IMR-90 (cell line): Measurements from ENCODE around the gene CACNA2D3. TPM values are rescaled to one million over a fixed set of nuclear protein-coding genes. Genes with fewer than 3 reads are reported as not detected.

Experiments
- ATAC-seq: fragments of 200-7000 bp; cut with Tn5 transposase; 2 replicates; pipeline ENCODE4 v1.9.1; 2020; ENCODE audit warnings: low read depth, mild to moderate bottlenecking, moderate library complexity
- BruUV-seq: library from RNA; stranded (reverse); fragments of 400-500 nt; replicated peaks from 2 replicates; lab custom pipeline; 2021; lab: Mats Ljungman, UMichigan
- CTCF ChIA-PET: fragments of 300-600 bp; formaldehyde crosslinking; extraction: SDS; loops from one replicate; lab custom pipeline; 2021; ENCODE audit warnings: antibody characterized with exemption; lab: Yijun Ruan, JAX
- POLR2A ChIA-PET: fragments of 300-600 bp; sonication (Branson Sonifier 250); formaldehyde crosslinking; loops from one replicate; lab custom pipeline; 2022; ENCODE audit warnings: antibody characterized with exemption; ENCODE audit not compliant: unreplicated experiment; lab: Charles Lee
- DNase-seq: peaks from one replicate; pipeline ENCODE4 v3.0.0; 2013
- H2AFZ ChIP-seq: replicated peaks from 2 replicates; pipeline ENCODE3; 2013; ENCODE audit warnings: low read length, mild to moderate bottlenecking; ENCODE audit not compliant: poor library complexity
- H2AK5ac ChIP-seq: 2 replicates; pipeline ENCODE4 v1.6.1; 2013; ENCODE audit warnings: low read depth, low read length, inconsistent platforms
- H2AK9ac ChIP-seq: replicated peaks from 2 replicates; pipeline ENCODE3; 2013; ENCODE audit warnings: mild to moderate bottlenecking, low read depth, low read length, moderate library complexity; ENCODE audit not compliant: poor library complexity
- H2BK120ac ChIP-seq: 2 replicates; pipeline ENCODE4 v1.6.1; 2013; ENCODE audit warnings: low read depth, low read length, inconsistent platforms
- H2BK15ac ChIP-seq: 3 replicates; pipeline ENCODE4 v1.6.1; 2013; ENCODE audit warnings: low read depth, low read length, inconsistent platforms
- H2BK20ac ChIP-seq: 2 replicates; pipeline ENCODE4 v1.6.1; 2013; ENCODE audit warnings: low read depth, mild to moderate bottlenecking, inconsistent platforms, low read length, moderate library complexity
- H2BK5ac ChIP-seq: 2 replicates; pipeline ENCODE4 v1.6.1; 2013; ENCODE audit warnings: mild to moderate bottlenecking, low read depth, low read length, inconsistent platforms; ENCODE audit not compliant: poor library complexity, severe bottlenecking
- H3K14ac ChIP-seq: replicated peaks from 2 replicates; pipeline ENCODE4 v1.6.1; 2013; ENCODE audit warnings: low read depth, low read length, inconsistent platforms
- H3K18ac ChIP-seq: 2 replicates; pipeline ENCODE4 v1.6.1; 2013; ENCODE audit warnings: low read depth, low read length, control low read depth
- H3K23ac ChIP-seq: 2 replicates; pipeline ENCODE4 v1.6.1; 2013; ENCODE audit warnings: low read depth, low read length, inconsistent platforms
- H3K27ac ChIP-seq: 2 replicates; pipeline ENCODE4 v1.5.1; 2013; ENCODE audit warnings: mild to moderate bottlenecking, control low read depth, low read length; ENCODE audit not compliant: insufficient read depth
- H3K27me3 ChIP-seq: 2 replicates; pipeline ENCODE4 v1.6.1; 2013; ENCODE audit warnings: low read length; ENCODE audit not compliant: control insufficient read depth, insufficient read depth
- H3K36me3 ChIP-seq: 2 replicates; pipeline ENCODE4 v1.6.1; 2013; ENCODE audit warnings: low read length, mixed read lengths; ENCODE audit not compliant: control insufficient read depth, insufficient read depth
- H3K4ac ChIP-seq: 2 replicates; pipeline ENCODE4 v1.6.1; 2013; ENCODE audit warnings: low read depth, low read length, inconsistent platforms
- H3K4me1 ChIP-seq: 2 replicates; pipeline ENCODE4 v1.6.1; 2013; ENCODE audit warnings: low read length, mixed read lengths; ENCODE audit not compliant: control insufficient read depth, insufficient read depth
- H3K4me2 ChIP-seq: 2 replicates; pipeline ENCODE4 v1.6.1; 2013; ENCODE audit warnings: low read depth, mild to moderate bottlenecking, control low read depth, low read length, moderate library complexity
- H3K4me3 ChIP-seq: 2 replicates; pipeline ENCODE4 v1.5.1; 2013; ENCODE audit warnings: low read depth, mild to moderate bottlenecking, control low read depth, low read length, moderate library complexity; ENCODE audit not compliant: insufficient read depth
- H3K56ac ChIP-seq: 2 replicates; pipeline ENCODE4 v1.6.1; 2013; ENCODE audit warnings: low read length, inconsistent platforms; ENCODE audit not compliant: insufficient read depth; ENCODE audit errors: extremely low read depth
- H3K79me1 ChIP-seq, 2 experiments: 2 replicates each; pipeline ENCODE4 v1.6.1; 2013; ENCODE audit warnings: low read length in 2 of 2, inconsistent platforms in 1 of 2, low read depth in 1 of 2
- H3K9ac ChIP-seq: 2 replicates; pipeline ENCODE4 v1.6.1; 2013; ENCODE audit warnings: low read depth, low read length, control low read depth
- H3K9me1 ChIP-seq: 2 replicates; pipeline ENCODE4 v1.6.1; 2013; ENCODE audit warnings: low read length, inconsistent platforms; ENCODE audit not compliant: insufficient read depth
- H3K9me3 ChIP-seq: 2 replicates; pipeline ENCODE4 v1.6.1; 2013; ENCODE audit warnings: low read length; ENCODE audit not compliant: control insufficient read depth, insufficient read depth
- H4K20me1 ChIP-seq: 2 replicates; pipeline ENCODE4 v1.6.1; 2013; ENCODE audit warnings: low read length, inconsistent platforms; ENCODE audit not compliant: insufficient read depth
- H4K5ac ChIP-seq: 2 replicates; pipeline ENCODE4 v1.6.1; 2013; ENCODE audit warnings: mild to moderate bottlenecking, low read depth, low read length, control low read depth
- H4K8ac ChIP-seq, 2 experiments: 2 replicates each; pipeline ENCODE4 v1.6.1; 2013; ENCODE audit warnings: low read depth in 2 of 2, low read length in 2 of 2, control low read depth in 1 of 2, inconsistent platforms in 1 of 2
- H4K91ac ChIP-seq: 2 replicates; pipeline ENCODE4 v1.6.1; 2013; ENCODE audit warnings: low read depth, low read length, inconsistent platforms; ENCODE audit not compliant: insufficient read depth
- BHLHE40 ChIP-seq: fragments of 150-350 bp; IDR thresholded peaks from 2 replicates; pipeline ENCODE4 v1.6.1; 2016; ENCODE audit warnings: mild to moderate bottlenecking, low read depth, low read length
- MAZ ChIP-seq: IDR thresholded peaks from 2 replicates; pipeline ENCODE4 v1.6.1; 2012; ENCODE audit warnings: low read depth, mild to moderate bottlenecking, low read length, improper control_type of control experiment, moderate library complexity, borderline replicate concordance
- NFE2L2 ChIP-seq: fragments of 150-350 bp; IDR thresholded peaks from 2 replicates; pipeline ENCODE4 v1.6.1; 2016; ENCODE audit warnings: low read depth, mild to moderate bottlenecking, low read length
- RAD21 ChIP-seq: IDR thresholded peaks from 2 replicates; pipeline ENCODE4 v1.6.1; 2012; ENCODE audit warnings: low read length, improper control_type of control experiment
- SMC3 ChIP-seq: fragments of 150-350 bp; IDR thresholded peaks from 2 replicates; pipeline ENCODE4 v1.6.1; 2016; ENCODE audit warnings: low read depth, mild to moderate bottlenecking, antibody characterized with exemption, low read length, moderate library complexity
- WGBS, 2 experiments: methylation state at CpG; one replicate each; pipeline versions ENCODE4 v1.1.5 to v1.1.7; 2013; ENCODE audit warnings: missing lambda C conversion rate in 2 of 2; ENCODE audit not compliant: insufficient read length in 1 of 2; ENCODE audit errors: extremely low coverage in 2 of 2; 5-methylcytosine and 5-hydroxymethylcytosine counted together
- dilution Hi-C: fragments of 300-500 bp; cut with HindIII; formaldehyde crosslinking; loops from one replicate; pipeline ENCODE4 v1.14.3; 2018; ENCODE audit warnings: low sequenced_read_pairs; ENCODE audit not compliant: unreplicated experiment
- in situ Hi-C: fragments of 300-500 bp; cut with MboI; formaldehyde crosslinking; loops from 3 replicates; pipeline ENCODE4 v1.14.3; 2019; ENCODE audit warnings: low sequenced_read_pairs, inconsistent platforms, mixed read lengths
- intact Hi-C: fragments of 100-400 bp; cut with micrococcal nuclease; formaldehyde crosslinking; loops from 2 replicates; pipeline ENCODE4 v1.10.0; 2022
- polyA plus RNA-seq, 3 experiments: library from polyadenylated mRNA; depleted of rRNA; stranded (reverse); fragments of >200 nt; gene quantifications; 2 replicates each; pipeline ENCODE4 v1.2.3, GENCODE V29; 2012; ENCODE audit warnings: low replicate concordance in 1 of 3
- total RNA-seq: library from RNA; depleted of rRNA; stranded (reverse); fragments of >200 nt; gene quantifications from 2 replicates; pipeline ENCODE4 v1.2.3, GENCODE V29; 2012

Gene CACNA2D3
- total and polyA plus RNA-seq, 2 of the 4 experiments (the other 2 are of a cell fraction), result 0.36 to 0.41 TPM

DNA sequence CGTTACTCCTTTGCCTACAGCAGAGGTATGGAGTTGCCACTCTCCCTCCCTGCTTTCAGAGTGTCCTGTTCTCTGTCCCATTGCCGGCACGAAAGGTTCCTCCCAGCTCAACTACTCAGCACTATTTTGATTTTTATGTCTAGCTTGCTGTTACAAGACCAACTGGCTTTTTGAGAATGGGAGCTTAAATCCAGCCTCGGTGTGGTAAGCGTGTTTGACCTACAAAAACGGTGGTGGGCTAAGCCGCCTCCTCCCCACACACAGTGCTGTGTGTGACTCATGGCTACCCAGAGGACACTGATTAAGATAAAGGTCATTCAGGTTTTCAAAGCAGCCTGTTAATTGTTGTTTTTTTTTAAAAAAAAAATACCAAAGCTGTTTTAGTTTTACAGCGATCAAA is 741.0 kb downstream of the CACNA2D3 start:
- Histone ChIP-seq H3K4me3 (no peak overlapping the region), H2BK120ac (peak overlapping the region; percentile 24; the same call in 1 of the 2 replicates), H4K91ac (peak overlapping the region; percentile 71; the same call in 1 of the 2 replicates), H2AK9ac (no peak overlapping the region), H3K4ac (0 out of 2 replicates have a peak overlapping the region, but pooled peaks have one; percentile 37), H4K5ac (peak overlapping the region; percentile 12; the same call in 1 of the 2 replicates), H3K36me3 (no peaks in the 10 kb centered on the region), H2AFZ (peak overlapping the region; percentile 54), H3K14ac (peak overlapping the region; percentile 75), H4K20me1 (no peaks in the 10 kb centered on the region), H3K23ac (no peak overlapping the region), H2BK15ac (peak overlapping the region; percentile 57; the same call in 2 of the 3 replicates), H3K4me1 (peaks cover 3% of the 10 kb centered on the region; the same call in 1 of the 2 replicates), H3K27me3 (no peaks in the 10 kb centered on the region), H3K9me3 (no peaks in the 10 kb centered on the region), H3K4me2 (no peak overlapping the region), H3K27ac (no peak overlapping the region), H3K9ac (no peak overlapping the region), H3K79me1 (no peaks in the 10 kb centered on the region), H3K9me1 (peaks cover 18% of the 10 kb centered on the region; the same call in 1 of the 2 replicates), H2AK5ac (peak overlapping the region; percentile 66; the same call in 1 of the 2 replicates), H4K8ac (no peak overlapping the region), H2BK5ac (no peak overlapping the region), H3K18ac (0 out of 2 replicates have a peak overlapping the region, but pooled peaks have one; percentile 12), H2BK20ac (peak overlapping the region; percentile 28; the same call in 1 of the 2 replicates), H3K56ac (no peak overlapping the region)
- dilution Hi-C loops (no loop called here), intact Hi-C loops (no loop called here), in situ Hi-C loops (loop anchor here (10.0 to 25.0 kb wide), 2 partner anchors 399 to 861 kb away; no protein-coding TSS in a partner anchor)
- ChIA-PET CTCF (no interaction called here), POLR2A (no interaction called here)
- no peak for DNase-seq
- no TSS peak for BruUV-seq
- ATAC-seq, result no peak
- WGBS, 2 experiments, result no CpG with 5 or more reads among the region's 8 CpGs
- TF ChIP-seq MAZ, result no peak
- no peak for TF ChIP-seq RAD21
- no peak for TF ChIP-seq SMC3
- TF ChIP-seq NFE2L2, result no peak
- TF ChIP-seq BHLHE40, result no peak
